ENCODE results near the gene PRKD2.

GRCh38 chr19:46691104-46691503 lies 25.8 kb downstream of the PRKD2 start:
- no peak for TF ChIP-seq POLR2A (IDR thresholded peaks at IDR 0.05)
- TF ChIP-seq, protein P1, sequence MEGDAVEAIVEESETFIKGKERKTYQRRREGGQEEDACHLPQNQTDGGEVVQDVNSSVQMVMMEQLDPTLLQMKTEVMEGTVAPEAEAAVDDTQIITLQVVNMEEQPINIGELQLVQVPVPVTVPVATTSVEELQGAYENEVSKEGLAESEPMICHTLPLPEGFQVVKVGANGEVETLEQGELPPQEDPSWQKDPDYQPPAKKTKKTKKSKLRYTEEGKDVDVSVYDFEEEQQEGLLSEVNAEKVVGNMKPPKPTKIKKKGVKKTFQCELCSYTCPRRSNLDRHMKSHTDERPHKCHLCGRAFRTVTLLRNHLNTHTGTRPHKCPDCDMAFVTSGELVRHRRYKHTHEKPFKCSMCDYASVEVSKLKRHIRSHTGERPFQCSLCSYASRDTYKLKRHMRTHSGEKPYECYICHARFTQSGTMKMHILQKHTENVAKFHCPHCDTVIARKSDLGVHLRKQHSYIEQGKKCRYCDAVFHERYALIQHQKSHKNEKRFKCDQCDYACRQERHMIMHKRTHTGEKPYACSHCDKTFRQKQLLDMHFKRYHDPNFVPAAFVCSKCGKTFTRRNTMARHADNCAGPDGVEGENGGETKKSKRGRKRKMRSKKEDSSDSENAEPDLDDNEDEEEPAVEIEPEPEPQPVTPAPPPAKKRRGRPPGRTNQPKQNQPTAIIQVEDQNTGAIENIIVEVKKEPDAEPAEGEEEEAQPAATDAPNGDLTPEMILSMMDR (IDR thresholded peaks at IDR 0.05): no peak

All from heart left ventricle (tissue), 13 donors.